ENCODE measurements around the gene AURKB. TPM values are rescaled to one million over a fixed set of nuclear protein-coding genes. Genes with fewer than 3 reads are reported as not detected.
A peak's percentile ranks its signal among the peaks of the same experiment; 100 is the strongest.

Gene AURKB
- total RNA-seq, 1 donor from 2014 or later, result 17.3 TPM

- peak overlapping the region; percentile 55 for H3K27ac Mint-ChIP-seq (ENCODE audit: unreplicated experiment)
- no peak for DNase-seq
- peak overlapping the region; percentile 98 for H3K4me3 Mint-ChIP-seq (ENCODE audit: unreplicated experiment)
- no peak for TF ChIP-seq CTCF (IDR thresholded peaks at IDR 0.05; ENCODE audit: partially characterized antibody, unreplicated experiment)
- no peaks in the 10 kb centered on the region for H3K36me3 Mint-ChIP-seq (ENCODE audit: unreplicated experiment)
- peaks cover 4% of the 10 kb centered on the region for H3K4me1 Mint-ChIP-seq (ENCODE audit: low read depth, unreplicated experiment)
- peaks cover 6% of the 10 kb centered on the region for H3K9me3 Mint-ChIP-seq (ENCODE audit: unreplicated experiment)
- peaks cover 3% of the 10 kb centered on the region for H3K27me3 Mint-ChIP-seq (ENCODE audit: unreplicated experiment)
Observed at GRCh38 chr17:8210761-8211458, 535 bp upstream of the AURKB start.

- peaks cover 3% of the 10 kb centered on the region for H3K27me3 Mint-ChIP-seq (ENCODE audit: unreplicated experiment)
- peak overlapping the region; percentile 46 for H3K4me3 Mint-ChIP-seq (ENCODE audit: unreplicated experiment)
- TF ChIP-seq CTCF (IDR thresholded peaks at IDR 0.05; ENCODE audit: partially characterized antibody, unreplicated experiment), result no peak
- H3K9me3 Mint-ChIP-seq (ENCODE audit: unreplicated experiment), result peaks cover 6% of the 10 kb centered on the region
- peaks cover 4% of the 10 kb centered on the region for H3K4me1 Mint-ChIP-seq (ENCODE audit: low read depth, unreplicated experiment)
- peak; percentile 32 for DNase-seq
- H3K27ac Mint-ChIP-seq (ENCODE audit: unreplicated experiment), result no peak overlapping the region
- H3K36me3 Mint-ChIP-seq (ENCODE audit: unreplicated experiment), result no peaks in the 10 kb centered on the region
Observed at GRCh38 chr17:8206536-8206935, 3.8 kb downstream of the AURKB start.

- no peak for DNase-seq
- Mint-ChIP-seq H3K9me3 (ENCODE audit: unreplicated experiment) (peaks cover 6% of the 10 kb centered on the region), H3K4me1 (ENCODE audit: low read depth, unreplicated experiment) (peaks cover 6% of the 10 kb centered on the region), H3K27me3 (ENCODE audit: unreplicated experiment) (peaks cover 3% of the 10 kb centered on the region), H3K36me3 (ENCODE audit: unreplicated experiment) (no peaks in the 10 kb centered on the region), H3K4me3 (ENCODE audit: unreplicated experiment) (no peak overlapping the region), H3K27ac (ENCODE audit: unreplicated experiment) (no peak overlapping the region)
- no peak for TF ChIP-seq CTCF (IDR thresholded peaks at IDR 0.05; ENCODE audit: partially characterized antibody, unreplicated experiment)
Observed at GRCh38 chr17:8204761-8205555, 5.4 kb downstream of the AURKB start.

GRCh38 chr17:8192070-8192815, 18.1 kb downstream of the AURKB start:
- H3K4me1 Mint-ChIP-seq (ENCODE audit: low read depth, unreplicated experiment), result peaks cover 6% of the 10 kb centered on the region
- no peak overlapping the region for H3K4me3 Mint-ChIP-seq (ENCODE audit: unreplicated experiment)
- H3K27me3 Mint-ChIP-seq (ENCODE audit: unreplicated experiment), result peaks cover 10% of the 10 kb centered on the region
- no peaks in the 10 kb centered on the region for H3K36me3 Mint-ChIP-seq (ENCODE audit: unreplicated experiment)
- peaks cover 9% of the 10 kb centered on the region for H3K9me3 Mint-ChIP-seq (ENCODE audit: unreplicated experiment)
- no peak for TF ChIP-seq CTCF (IDR thresholded peaks at IDR 0.05; ENCODE audit: partially characterized antibody, unreplicated experiment)
- H3K27ac Mint-ChIP-seq (ENCODE audit: unreplicated experiment), result no peak overlapping the region
- DNase-seq, result peak; percentile 70
